Activated naive CD8-positive, alpha-beta T cell treated with anti-CD3 and anti-CD28 coated beads for 36 hours (primary cell): Measurements from ENCODE around the gene CTNNA3. TPM values are rescaled to one million over a fixed set of nuclear protein-coding genes. Genes with fewer than 3 reads are reported as not detected.

ENCODE experiments used
- DNase-seq: peaks from one replicate; pipeline ENCODE4 v3.0.0; 2021
- H3K27ac Mint-ChIP-seq: one replicate; pipeline ENCODE4 v1.8.0; 2022; ENCODE audit warnings: mild to moderate bottlenecking, moderate library complexity, mixed read lengths
- H3K27me3 Mint-ChIP-seq: one replicate; pipeline ENCODE4 v1.8.0; 2022; ENCODE audit warnings: mild to moderate bottlenecking, mixed read lengths
- H3K36me3 Mint-ChIP-seq: one replicate; pipeline ENCODE4 v1.8.0; 2021; ENCODE audit warnings: mild to moderate bottlenecking, mixed read lengths
- H3K4me1 Mint-ChIP-seq: one replicate; pipeline ENCODE4 v1.8.0; 2021; ENCODE audit warnings: mixed read lengths
- H3K4me3 Mint-ChIP-seq: one replicate; pipeline ENCODE4 v1.8.0; 2022; ENCODE audit warnings: mild to moderate bottlenecking, moderate library complexity, mixed read lengths
- H3K9me3 Mint-ChIP-seq: one replicate; pipeline ENCODE4 v1.8.0; 2022; ENCODE audit warnings: mixed read lengths
- total RNA-seq, 2 experiments: library from RNA; stranded (reverse); gene quantifications; one replicate each; pipeline ENCODE4 v1.2.3, GENCODE V29; 2021

Gene CTNNA3
- total RNA-seq, 2 experiments from 2014 or later, result not detected

GRCh38 chr10:66828957-66829356 lies 867.0 kb downstream of the CTNNA3 start:
- no peaks in the 10 kb centered on the region for H3K9me3 Mint-ChIP-seq
- no peak overlapping the region for H3K27ac Mint-ChIP-seq
- no peaks in the 10 kb centered on the region for H3K4me1 Mint-ChIP-seq
- H3K27me3 Mint-ChIP-seq, result no peaks in the 10 kb centered on the region
- no peak for DNase-seq
- H3K4me3 Mint-ChIP-seq, result no peak overlapping the region
- H3K36me3 Mint-ChIP-seq, result no peaks in the 10 kb centered on the region

GRCh38 chr10:66827353-66827752 lies 868.6 kb downstream of the CTNNA3 start:
- H3K36me3 Mint-ChIP-seq, result no peaks in the 10 kb centered on the region
- no peaks in the 10 kb centered on the region for H3K4me1 Mint-ChIP-seq
- no peaks in the 10 kb centered on the region for H3K27me3 Mint-ChIP-seq
- H3K4me3 Mint-ChIP-seq, result no peak overlapping the region
- no peak overlapping the region for H3K27ac Mint-ChIP-seq
- no peaks in the 10 kb centered on the region for H3K9me3 Mint-ChIP-seq
- no peak for DNase-seq

GRCh38 chr10:66823301-66823700 lies 872.7 kb downstream of the CTNNA3 start:
- no peaks in the 10 kb centered on the region for H3K9me3 Mint-ChIP-seq
- H3K4me1 Mint-ChIP-seq, result no peaks in the 10 kb centered on the region
- DNase-seq, result no peak
- H3K27me3 Mint-ChIP-seq, result no peaks in the 10 kb centered on the region
- no peaks in the 10 kb centered on the region for H3K36me3 Mint-ChIP-seq
- H3K27ac Mint-ChIP-seq, result no peak overlapping the region
- no peak overlapping the region for H3K4me3 Mint-ChIP-seq

GRCh38 chr10:66822801-66823200 lies 873.2 kb downstream of the CTNNA3 start:
- no peaks in the 10 kb centered on the region for H3K36me3 Mint-ChIP-seq
- no peaks in the 10 kb centered on the region for H3K4me1 Mint-ChIP-seq
- H3K27me3 Mint-ChIP-seq, result no peaks in the 10 kb centered on the region
- H3K4me3 Mint-ChIP-seq, result no peak overlapping the region
- H3K9me3 Mint-ChIP-seq, result no peaks in the 10 kb centered on the region
- DNase-seq, result no peak
- H3K27ac Mint-ChIP-seq, result no peak overlapping the region

- Mint-ChIP-seq H3K27me3 (no peaks in the 10 kb centered on the region), H3K9me3 (no peaks in the 10 kb centered on the region), H3K27ac (no peak overlapping the region), H3K4me1 (no peaks in the 10 kb centered on the region), H3K36me3 (no peaks in the 10 kb centered on the region), H3K4me3 (no peak overlapping the region)
- no peak for DNase-seq
These were observed 876.3 kb downstream of the CTNNA3 start for GRCh38 chr10:66819691-66820090.

GRCh38 chr10:66813122-66813521 lies 882.9 kb downstream of the CTNNA3 start:
- Mint-ChIP-seq H3K4me1 (no peaks in the 10 kb centered on the region), H3K4me3 (no peak overlapping the region), H3K36me3 (no peaks in the 10 kb centered on the region), H3K27ac (no peak overlapping the region), H3K27me3 (no peaks in the 10 kb centered on the region), H3K9me3 (no peaks in the 10 kb centered on the region)
- no peak for DNase-seq

GRCh38 chr10:66811211-66811610 lies 884.8 kb downstream of the CTNNA3 start:
- DNase-seq, result no peak
- no peaks in the 10 kb centered on the region for H3K36me3 Mint-ChIP-seq
- H3K9me3 Mint-ChIP-seq, result no peaks in the 10 kb centered on the region
- H3K4me1 Mint-ChIP-seq, result no peaks in the 10 kb centered on the region
- H3K4me3 Mint-ChIP-seq, result no peak overlapping the region
- H3K27ac Mint-ChIP-seq, result no peak overlapping the region
- no peaks in the 10 kb centered on the region for H3K27me3 Mint-ChIP-seq

GRCh38 chr10:66809402-66809801 lies 886.6 kb downstream of the CTNNA3 start:
- Mint-ChIP-seq H3K4me3 (no peak overlapping the region), H3K4me1 (no peaks in the 10 kb centered on the region), H3K27ac (no peak overlapping the region), H3K9me3 (no peaks in the 10 kb centered on the region), H3K36me3 (no peaks in the 10 kb centered on the region), H3K27me3 (no peaks in the 10 kb centered on the region)
- no peak for DNase-seq

- Mint-ChIP-seq H3K27ac (no peak overlapping the region), H3K27me3 (no peaks in the 10 kb centered on the region), H3K4me1 (no peaks in the 10 kb centered on the region), H3K36me3 (no peaks in the 10 kb centered on the region), H3K9me3 (no peaks in the 10 kb centered on the region), H3K4me3 (no peak overlapping the region)
- DNase-seq, result no peak
These were observed 890.4 kb downstream of the CTNNA3 start for GRCh38 chr10:66805612-66806011.

GRCh38 chr10:66804962-66805361 lies 891.0 kb downstream of the CTNNA3 start:
- Mint-ChIP-seq H3K4me3 (no peak overlapping the region), H3K9me3 (no peaks in the 10 kb centered on the region)

GRCh38 chr10:66803174-66803573 lies 892.8 kb downstream of the CTNNA3 start:
- Mint-ChIP-seq H3K4me1 (no peaks in the 10 kb centered on the region), H3K36me3 (no peaks in the 10 kb centered on the region), H3K27ac (no peak overlapping the region), H3K4me3 (no peak overlapping the region), H3K27me3 (no peaks in the 10 kb centered on the region), H3K9me3 (no peaks in the 10 kb centered on the region)
- no peak for DNase-seq

More at GRCh38 chr10:66804962-66805361, 891.0 kb downstream of the CTNNA3 start:
- Mint-ChIP-seq H3K27me3 (no peaks in the 10 kb centered on the region), H3K36me3 (no peaks in the 10 kb centered on the region), H3K4me1 (no peaks in the 10 kb centered on the region), H3K27ac (no peak overlapping the region)
- no peak for DNase-seq

GRCh38 chr10:66799474-66799873 lies 896.5 kb downstream of the CTNNA3 start:
- H3K4me1 Mint-ChIP-seq, result no peaks in the 10 kb centered on the region
- H3K4me3 Mint-ChIP-seq, result no peak overlapping the region
- no peak for DNase-seq
- no peaks in the 10 kb centered on the region for H3K36me3 Mint-ChIP-seq
- H3K9me3 Mint-ChIP-seq, result no peaks in the 10 kb centered on the region
- H3K27ac Mint-ChIP-seq, result no peak overlapping the region
- H3K27me3 Mint-ChIP-seq, result no peaks in the 10 kb centered on the region

- no peaks in the 10 kb centered on the region for H3K27me3 Mint-ChIP-seq
These were observed 900.1 kb downstream of the CTNNA3 start for GRCh38 chr10:66795866-66796265.

GRCh38 chr10:66792441-66792840 lies 903.6 kb downstream of the CTNNA3 start:
- no peak for DNase-seq
- no peaks in the 10 kb centered on the region for H3K27me3 Mint-ChIP-seq
- no peak overlapping the region for H3K4me3 Mint-ChIP-seq
- H3K36me3 Mint-ChIP-seq, result no peaks in the 10 kb centered on the region
- no peaks in the 10 kb centered on the region for H3K9me3 Mint-ChIP-seq
- H3K4me1 Mint-ChIP-seq, result no peaks in the 10 kb centered on the region
- no peak overlapping the region for H3K27ac Mint-ChIP-seq

More at GRCh38 chr10:66795866-66796265, 900.1 kb downstream of the CTNNA3 start:
- H3K36me3 Mint-ChIP-seq, result no peaks in the 10 kb centered on the region
- H3K4me1 Mint-ChIP-seq, result no peaks in the 10 kb centered on the region
- no peaks in the 10 kb centered on the region for H3K9me3 Mint-ChIP-seq
- H3K27ac Mint-ChIP-seq, result no peak overlapping the region
- no peak for DNase-seq
- no peak overlapping the region for H3K4me3 Mint-ChIP-seq

- Mint-ChIP-seq H3K27ac (no peak overlapping the region), H3K36me3 (no peaks in the 10 kb centered on the region), H3K27me3 (no peaks in the 10 kb centered on the region)
These were observed 907.6 kb downstream of the CTNNA3 start for GRCh38 chr10:66788178-66788987.

GRCh38 chr10:66786709-66787108 lies 909.3 kb downstream of the CTNNA3 start:
- no peaks in the 10 kb centered on the region for H3K27me3 Mint-ChIP-seq
- H3K27ac Mint-ChIP-seq, result no peak overlapping the region
- no peaks in the 10 kb centered on the region for H3K36me3 Mint-ChIP-seq
- no peak overlapping the region for H3K4me3 Mint-ChIP-seq
- no peaks in the 10 kb centered on the region for H3K9me3 Mint-ChIP-seq
- no peak for DNase-seq
- H3K4me1 Mint-ChIP-seq, result no peaks in the 10 kb centered on the region

More at GRCh38 chr10:66788178-66788987, 907.6 kb downstream of the CTNNA3 start:
- no peaks in the 10 kb centered on the region for H3K9me3 Mint-ChIP-seq
- no peak for DNase-seq
- H3K4me3 Mint-ChIP-seq, result no peak overlapping the region
- H3K4me1 Mint-ChIP-seq, result no peaks in the 10 kb centered on the region
